Cardiac muscle cell (in vitro differentiated cells and primary cell): ENCODE measurements around the gene NT5E. TPM values are rescaled to one million over a fixed set of nuclear protein-coding genes. Genes with fewer than 3 reads are reported as not detected.
"Not testable (repeated sequence)": the region's sequence is repeated elsewhere in the genome, so short reads cannot be mapped to it uniquely, and the experiment has no call there.

Experiments
- DNase-seq, 2 donors: peaks; one replicate each; pipeline versions ENCODE4 v3.0.0 to v3.0.0-alpha.2; 2010 to 2017; ENCODE audit warnings: low read depth in 1 of 2, low spot score in 1 of 2
- H3K27ac ChIP-seq: fragments of 200-600 bp; sonication (generic); 2 replicates; pipeline ENCODE4 v1.5.1; 2016
- H3K27me3 ChIP-seq: fragments of 200-600 bp; sonication (generic); 2 replicates; pipeline ENCODE4 v1.6.0; 2016; ENCODE audit warnings: control low read depth
- H3K36me3 ChIP-seq: fragments of 200-600 bp; sonication (generic); 2 replicates; pipeline ENCODE4 v1.5.1; 2016; ENCODE audit warnings: control low read depth
- H3K4me1 ChIP-seq: fragments of 200-600 bp; sonication (generic); 2 replicates; pipeline ENCODE4 v1.8.1; 2017; ENCODE audit warnings: low read depth, mild to moderate bottlenecking, mixed run types
- H3K4me3 ChIP-seq: fragments of 200-600 bp; sonication (generic); 2 replicates; pipeline ENCODE4 v1.5.1; 2016; ENCODE audit warnings: mild to moderate bottlenecking
- H3K9me3 ChIP-seq: fragments of 200-600 bp; sonication (generic); 2 replicates; pipeline ENCODE4 v1.5.1; 2017; ENCODE audit warnings: low read depth, mild to moderate bottlenecking, control low read depth
- CTCF ChIP-seq: IDR thresholded peaks from 2 replicates; pipeline ENCODE4 v1.5.1; 2012; ENCODE audit warnings: low read depth, mild to moderate bottlenecking, low read length
- polyA plus RNA-seq: library from polyadenylated mRNA; unstranded; fragments of >200 nt; fragmentation: Nextera tagmentation; extraction: Ambion mirVana; gene quantifications from 2 replicates; pipeline ENCODE4 v1.2.1, GENCODE V29; 2016
- total RNA-seq: library from RNA; depleted of rRNA; stranded (reverse); fragments of >200 nt; gene quantifications from 2 replicates; pipeline ENCODE4 v1.2.3, GENCODE V29; 2016

Gene NT5E
- total and polyA plus RNA-seq, 2 experiments from 2014 or later, result 0.70 to 0.80 TPM

- Histone ChIP-seq H3K27ac (no peak overlapping the region), H3K9me3 (no peaks in the 10 kb centered on the region), H3K4me1 (no peaks in the 10 kb centered on the region), H3K4me3 (no peak overlapping the region), H3K27me3 (no peaks in the 10 kb centered on the region), H3K36me3 (no peaks in the 10 kb centered on the region)
- DNase-seq, result peak in 1 of 2 donors; percentile 92
- TF ChIP-seq CTCF, result no peak
These were observed 46.4 kb upstream of the NT5E start for GRCh38 chr6:85403331-85404015.

- H3K4me3 ChIP-seq, H3K4me1 ChIP-seq, H3K36me3 ChIP-seq, H3K27me3 ChIP-seq, H3K9me3 ChIP-seq, H3K27ac ChIP-seq: not testable (repeated sequence)
- peak in 1 of 2 donors; percentile 42 for DNase-seq
These were observed 45.8 kb upstream of the NT5E start for GRCh38 chr6:85404016-85404563.

- Histone ChIP-seq H3K9me3 (no peaks in the 10 kb centered on the region), H3K27me3 (no peaks in the 10 kb centered on the region), H3K4me3 (no peak overlapping the region), H3K4me1 (no peaks in the 10 kb centered on the region), H3K36me3 (no peaks in the 10 kb centered on the region), H3K27ac (no peak overlapping the region)
- TF ChIP-seq CTCF, result no peak
- DNase-seq, result peak in 1 of 2 donors; percentile 89
These were observed 45.2 kb upstream of the NT5E start for GRCh38 chr6:85404564-85405174.

GRCh38 chr6:85405175-85405852 lies 44.6 kb upstream of the NT5E start:
- no peaks in the 10 kb centered on the region for H3K4me1 ChIP-seq
- no peak overlapping the region for H3K27ac ChIP-seq
- DNase-seq, result no peak
- H3K27me3 ChIP-seq, result no peaks in the 10 kb centered on the region
- no peaks in the 10 kb centered on the region for H3K36me3 ChIP-seq
- no peak overlapping the region for H3K4me3 ChIP-seq
- H3K9me3 ChIP-seq, result no peaks in the 10 kb centered on the region
- no peak for TF ChIP-seq CTCF

- DNase-seq, result no peak
- Histone ChIP-seq H3K36me3 (no peaks in the 10 kb centered on the region), H3K4me1 (no peaks in the 10 kb centered on the region), H3K27ac (no peak overlapping the region), H3K9me3 (no peaks in the 10 kb centered on the region), H3K27me3 (no peaks in the 10 kb centered on the region), H3K4me3 (no peak overlapping the region)
- TF ChIP-seq CTCF, result no peak
These were observed 44.1 kb upstream of the NT5E start for GRCh38 chr6:85405853-85406198.

- no peak overlapping the region for H3K27ac ChIP-seq
- DNase-seq, result no peak
- TF ChIP-seq CTCF, result no peak
These were observed 43.2 kb upstream of the NT5E start for GRCh38 chr6:85406641-85407075.

More at GRCh38 chr6:85406641-85407075, 43.2 kb upstream of the NT5E start:
- no peak overlapping the region for H3K4me3 ChIP-seq
- no peaks in the 10 kb centered on the region for H3K9me3 ChIP-seq
- H3K36me3 ChIP-seq, result no peaks in the 10 kb centered on the region
- no peaks in the 10 kb centered on the region for H3K4me1 ChIP-seq
- no peaks in the 10 kb centered on the region for H3K27me3 ChIP-seq
